NT2/D1 (cell line): ENCODE measurements around the gene RPA1.

Experiments
- SUZ12 ChIP-seq: IDR thresholded peaks from 2 replicates; pipeline ENCODE4 v1.6.1; 2011; ENCODE audit not compliant: insufficient read length, insufficient read depth; ENCODE audit errors: extremely low read depth
- YY1 ChIP-seq: IDR thresholded peaks from 2 replicates; pipeline ENCODE4 v1.6.1; 2011; ENCODE audit not compliant: insufficient read length, insufficient read depth
- ZNF274 ChIP-seq: IDR thresholded peaks from 2 replicates; pipeline ENCODE4 v1.6.1; 2011; ENCODE audit warnings: mild to moderate bottlenecking, low read depth, low read length

DNA sequence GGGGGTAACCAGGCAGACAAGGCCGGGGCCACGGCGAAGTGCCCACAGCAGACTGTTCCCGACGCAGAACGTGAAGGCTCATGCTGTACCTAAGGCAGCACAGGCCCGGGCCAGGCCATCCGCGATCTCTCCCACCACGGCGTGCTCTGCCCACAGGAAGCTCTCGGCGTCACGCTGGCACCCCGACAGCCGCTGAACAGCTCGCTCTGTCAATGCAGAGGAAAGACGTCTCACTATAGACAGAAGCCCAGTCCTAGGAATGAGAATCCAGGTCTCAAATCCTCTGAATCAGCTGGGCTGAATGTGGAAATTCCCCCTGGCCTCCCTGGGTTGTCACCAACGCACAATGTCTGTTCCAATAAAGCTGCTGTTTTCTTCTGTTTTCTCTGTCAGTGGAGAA lies 46.5 kb upstream of the RPA1 start:
- TF ChIP-seq YY1 (no peak), SUZ12 (no peak), ZNF274 (no peak)
